ENCODE data around the gene FAM111A. TPM values are rescaled to one million over a fixed set of nuclear protein-coding genes. Genes with fewer than 3 reads are reported as not detected.

FAM111A gene
- total RNA-seq, 2 donors from 2014 or later, result 15.5 to 23.6 TPM

- intact Hi-C loops (cut with DNase I), result loop anchor here (2.0 to 10.0 kb wide), 3 partner anchors 31 to 111 kb away; no protein-coding TSS in a partner anchor
- no peak for DNase-seq (ENCODE audit: low spot score)
These were observed 31.5 kb downstream of the FAM111A start for GRCh38 chr11:59173964-59174663.

- intact Hi-C loops (cut with DNase I), result loop anchor here in 1 of 2 donors (5.0 to 10.0 kb wide), 2 partner anchors 33 to 110 kb away; no protein-coding TSS in a partner anchor
- DNase-seq (ENCODE audit: low spot score), result no peak
These were observed 32.0 kb downstream of the FAM111A start for GRCh38 chr11:59174664-59175033.

GRCh38 chr11:59175091-59175501, 32.4 kb downstream of the FAM111A start:
- no peak for DNase-seq (ENCODE audit: low spot score)
- intact Hi-C loops (cut with DNase I), result loop anchor here in 1 of 2 donors (10.0 kb wide), 1 partner anchor 110 kb away; no protein-coding TSS in a partner anchor

GRCh38 chr11:59176330-59176729, 33.7 kb downstream of the FAM111A start:
- intact Hi-C loops (cut with DNase I), result loop anchor here in 1 of 2 donors (10.0 kb wide), 1 partner anchor 108 kb away; no protein-coding TSS in a partner anchor
- DNase-seq (ENCODE audit: low spot score), result no peak

GRCh38 chr11:59178402-59178801, 35.7 kb downstream of the FAM111A start:
- DNase-seq (ENCODE audit: low spot score), result no peak
- intact Hi-C loops (cut with DNase I), result loop anchor here in 1 of 2 donors (10.0 kb wide), 1 partner anchor 106 kb away; no protein-coding TSS in a partner anchor

- intact Hi-C loops (cut with DNase I), result loop anchor here in 1 of 2 donors (10.0 kb wide), 1 partner anchor 106 kb away; no protein-coding TSS in a partner anchor
- no peak for DNase-seq (ENCODE audit: low spot score)
These were observed 36.5 kb downstream of the FAM111A start for GRCh38 chr11:59179121-59179520.

GRCh38 chr11:59180168-59180776, 37.6 kb downstream of the FAM111A start:
- DNase-seq (ENCODE audit: low spot score), result no peak
- intact Hi-C loops (cut with DNase I), result no loop called here

- intact Hi-C loops (cut with DNase I), result no loop called here
These were observed 38.3 kb downstream of the FAM111A start for GRCh38 chr11:59180907-59181306.

GRCh38 chr11:59181746-59182456, 39.2 kb downstream of the FAM111A start:
- intact Hi-C loops (cut with DNase I), result no loop called here
- DNase-seq (ENCODE audit: low spot score), result no peak

More at GRCh38 chr11:59180907-59181306, 38.3 kb downstream of the FAM111A start:
- no peak for DNase-seq (ENCODE audit: low spot score)

- DNase-seq (ENCODE audit: low spot score), result no peak
- intact Hi-C loops (cut with DNase I), result no loop called here
These were observed 39.9 kb downstream of the FAM111A start for GRCh38 chr11:59182457-59183151.

GRCh38 chr11:59183771-59184170, 41.1 kb downstream of the FAM111A start:
- DNase-seq (ENCODE audit: low spot score), result no peak
- intact Hi-C loops (cut with DNase I), result no loop called here

GRCh38 chr11:59184691-59185339, 42.2 kb downstream of the FAM111A start:
- DNase-seq (ENCODE audit: low spot score), result no peak

GRCh38 chr11:59185386-59185945, 42.8 kb downstream of the FAM111A start:
- intact Hi-C loops (cut with DNase I), result no loop called here
- DNase-seq (ENCODE audit: low spot score), result no peak

More at GRCh38 chr11:59184691-59185339, 42.2 kb downstream of the FAM111A start:
- intact Hi-C loops (cut with DNase I), result no loop called here

- intact Hi-C loops (cut with DNase I), result no loop called here
- DNase-seq (ENCODE audit: low spot score), result no peak
These were observed 43.5 kb downstream of the FAM111A start for GRCh38 chr11:59186130-59186594.

GRCh38 chr11:59187035-59187434, 44.4 kb downstream of the FAM111A start:
- no peak for DNase-seq (ENCODE audit: low spot score)
- intact Hi-C loops (cut with DNase I), result no loop called here

GRCh38 chr11:59187587-59187986, 44.9 kb downstream of the FAM111A start:
- intact Hi-C loops (cut with DNase I), result no loop called here
- DNase-seq (ENCODE audit: low spot score), result no peak

GRCh38 chr11:59188954-59189353, 46.3 kb downstream of the FAM111A start:
- intact Hi-C loops (cut with DNase I), result no loop called here
- DNase-seq (ENCODE audit: low spot score), result no peak

- no peak for DNase-seq (ENCODE audit: low spot score)
- intact Hi-C loops (cut with DNase I), result no loop called here
These were observed 47.3 kb downstream of the FAM111A start for GRCh38 chr11:59189986-59190385.

Measured in posterior vena cava (tissue), 2 donors.